Progenitor cell of endocrine pancreas (in vitro differentiated cells): ENCODE results near the gene RAPGEF2. TPM values are rescaled to one million over a fixed set of nuclear protein-coding genes. Genes with fewer than 3 reads are reported as not detected.

Experiments used
- DNase-seq: peaks from one replicate; pipeline ENCODE4 v3.0.0; 2021; ENCODE audit warnings: low spot score; ENCODE audit not compliant: unreplicated experiment
- H3K27ac Mint-ChIP-seq: 2 replicates; pipeline ENCODE4 v1.8.0; 2021; ENCODE audit warnings: mild to moderate bottlenecking, moderate library complexity, mixed read lengths
- H3K27me3 Mint-ChIP-seq: 2 replicates; pipeline ENCODE4 v1.8.0; 2021; ENCODE audit warnings: mixed read lengths
- H3K36me3 Mint-ChIP-seq: 2 replicates; pipeline ENCODE4 v1.8.0; 2022; ENCODE audit warnings: mixed read lengths; ENCODE audit not compliant: insufficient read depth
- H3K4me1 Mint-ChIP-seq: 2 replicates; pipeline ENCODE4 v1.8.0; 2021; ENCODE audit warnings: low read depth, mixed read lengths
- H3K4me3 Mint-ChIP-seq: 2 replicates; pipeline ENCODE4 v1.8.0; 2021; ENCODE audit warnings: low read depth, mild to moderate bottlenecking, moderate library complexity, mixed read lengths
- H3K9me3 Mint-ChIP-seq: 2 replicates; pipeline ENCODE4 v1.8.0; 2021; ENCODE audit warnings: low read depth, mixed read lengths
- total RNA-seq: library from RNA; stranded (reverse); gene quantifications from 2 replicates; pipeline ENCODE4 v1.2.1, GENCODE V29; 2021
- TF ChIP-seq, protein P1 (sequence below): fragments of 200-600 bp; sonication (generic); IDR thresholded peaks from one replicate; pipeline ENCODE4 v1.5.0; 2021; ENCODE audit warnings: antibody characterized with exemption, mild to moderate bottlenecking; ENCODE audit not compliant: unreplicated experiment

The RAPGEF2 gene
- total RNA-seq, 1 donor from 2014 or later: 68.9 TPM

DNA sequence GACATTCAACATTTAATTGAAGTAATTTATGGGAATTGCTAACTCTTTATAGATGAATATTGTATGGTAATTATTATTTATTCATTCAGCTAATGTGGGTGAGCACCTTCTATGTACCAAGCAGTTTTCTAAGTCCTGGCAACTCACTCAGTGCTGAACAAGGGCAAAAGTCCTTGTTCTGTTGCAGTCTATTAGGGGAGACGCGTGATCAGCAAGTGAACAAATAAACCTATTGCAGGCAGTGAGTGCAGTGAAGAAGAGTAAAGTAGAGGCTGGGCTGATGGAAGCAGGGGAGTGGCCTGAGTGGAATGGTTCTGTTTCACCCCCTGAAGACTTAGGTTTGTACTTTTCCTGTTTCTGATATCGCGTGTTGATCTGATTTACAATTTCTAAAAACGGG lies 214.3 kb downstream of the RAPGEF2 start:
- Mint-ChIP-seq H3K27me3 (no peaks in the 10 kb centered on the region), H3K4me1 (peaks cover 4% of the 10 kb centered on the region), H3K36me3 (peaks cover 22% of the 10 kb centered on the region)

DNA sequence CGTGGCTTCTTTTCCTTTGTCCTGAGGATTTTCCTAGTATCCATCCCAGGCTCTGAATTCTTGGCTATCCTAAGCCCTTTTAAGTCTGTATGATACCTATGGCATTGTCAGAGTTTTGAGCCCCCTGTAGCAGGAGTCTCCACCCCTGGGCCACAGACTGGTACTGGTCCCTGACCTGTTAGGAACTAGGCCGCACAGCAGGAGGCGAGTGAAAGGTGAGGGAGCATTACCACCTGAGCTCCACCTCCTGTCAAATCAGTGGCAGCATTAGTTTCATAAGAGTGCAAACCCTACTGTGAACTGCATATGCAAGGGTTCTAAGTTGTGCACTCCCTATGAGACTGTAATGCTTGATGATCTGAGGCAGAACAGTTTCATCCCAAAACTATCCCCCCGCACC lies 216.1 kb downstream of the RAPGEF2 start:
- Mint-ChIP-seq H3K9me3 (peaks cover 5% of the 10 kb centered on the region), H3K4me3 (no peak overlapping the region), H3K27ac (no peak overlapping the region), H3K27me3 (no peaks in the 10 kb centered on the region), H3K4me1 (peaks cover 2% of the 10 kb centered on the region), H3K36me3 (peaks cover 32% of the 10 kb centered on the region)
- no peak for DNase-seq
- TF ChIP-seq, protein P1, sequence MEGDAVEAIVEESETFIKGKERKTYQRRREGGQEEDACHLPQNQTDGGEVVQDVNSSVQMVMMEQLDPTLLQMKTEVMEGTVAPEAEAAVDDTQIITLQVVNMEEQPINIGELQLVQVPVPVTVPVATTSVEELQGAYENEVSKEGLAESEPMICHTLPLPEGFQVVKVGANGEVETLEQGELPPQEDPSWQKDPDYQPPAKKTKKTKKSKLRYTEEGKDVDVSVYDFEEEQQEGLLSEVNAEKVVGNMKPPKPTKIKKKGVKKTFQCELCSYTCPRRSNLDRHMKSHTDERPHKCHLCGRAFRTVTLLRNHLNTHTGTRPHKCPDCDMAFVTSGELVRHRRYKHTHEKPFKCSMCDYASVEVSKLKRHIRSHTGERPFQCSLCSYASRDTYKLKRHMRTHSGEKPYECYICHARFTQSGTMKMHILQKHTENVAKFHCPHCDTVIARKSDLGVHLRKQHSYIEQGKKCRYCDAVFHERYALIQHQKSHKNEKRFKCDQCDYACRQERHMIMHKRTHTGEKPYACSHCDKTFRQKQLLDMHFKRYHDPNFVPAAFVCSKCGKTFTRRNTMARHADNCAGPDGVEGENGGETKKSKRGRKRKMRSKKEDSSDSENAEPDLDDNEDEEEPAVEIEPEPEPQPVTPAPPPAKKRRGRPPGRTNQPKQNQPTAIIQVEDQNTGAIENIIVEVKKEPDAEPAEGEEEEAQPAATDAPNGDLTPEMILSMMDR: no peak

More for the DNA sequence above, 214.3 kb downstream of the RAPGEF2 start:
- no peak for DNase-seq
- H3K9me3 Mint-ChIP-seq: peaks cover 3% of the 10 kb centered on the region
- H3K4me3 Mint-ChIP-seq: no peak overlapping the region
- TF ChIP-seq, protein P1: no peak
- H3K27ac Mint-ChIP-seq: no peak overlapping the region

DNA sequence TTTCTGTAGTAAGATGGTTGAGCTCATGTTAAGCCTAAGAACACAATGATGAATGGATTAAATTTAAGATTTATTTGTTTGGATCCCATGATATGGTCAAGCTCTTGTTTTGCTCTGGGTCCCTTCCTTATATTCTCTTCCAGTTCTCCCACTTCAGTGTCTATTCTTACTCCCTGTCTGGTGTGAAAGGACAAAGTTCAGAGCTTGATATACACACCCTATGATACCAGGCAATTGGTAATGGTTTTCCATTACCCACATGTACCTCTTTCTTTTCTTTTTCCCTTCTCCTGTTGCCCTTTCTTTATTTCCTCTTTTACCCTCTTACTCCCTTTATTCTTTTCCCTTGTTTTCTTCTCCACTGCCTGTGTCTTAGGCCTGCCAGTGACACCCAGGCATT lies 223.6 kb downstream of the RAPGEF2 start:
- H3K9me3 Mint-ChIP-seq: peaks cover 3% of the 10 kb centered on the region

DNA sequence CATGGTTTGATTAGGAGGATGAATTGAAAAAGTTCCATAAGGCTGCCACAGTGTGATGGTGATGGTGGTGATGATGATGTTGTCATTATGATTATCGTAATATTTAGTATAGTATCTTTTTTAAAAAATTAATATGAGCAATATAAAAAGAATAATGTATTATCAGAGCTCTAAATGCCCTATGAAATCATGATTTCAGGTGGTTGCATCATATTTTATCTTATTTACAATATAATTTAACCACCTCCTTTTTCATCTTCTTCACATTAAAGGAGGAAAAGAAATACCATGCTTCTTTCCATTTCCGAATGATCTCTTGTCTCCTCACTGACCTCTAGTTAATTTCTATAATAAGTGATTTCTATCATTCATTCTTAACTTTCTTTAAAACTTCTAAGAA lies 225.9 kb downstream of the RAPGEF2 start:
- no peaks in the 10 kb centered on the region for H3K4me1 Mint-ChIP-seq
- no peaks in the 10 kb centered on the region for H3K9me3 Mint-ChIP-seq
- peaks cover 14% of the 10 kb centered on the region for H3K36me3 Mint-ChIP-seq
- H3K4me3 Mint-ChIP-seq: no peak overlapping the region
- no peak overlapping the region for H3K27ac Mint-ChIP-seq
- H3K27me3 Mint-ChIP-seq: no peaks in the 10 kb centered on the region
- DNase-seq: no peak
- TF ChIP-seq, protein P1: no peak

More for the DNA sequence above, 223.6 kb downstream of the RAPGEF2 start:
- no peaks in the 10 kb centered on the region for H3K4me1 Mint-ChIP-seq
- no peaks in the 10 kb centered on the region for H3K27me3 Mint-ChIP-seq
- DNase-seq: no peak
- TF ChIP-seq, protein P1: no peak
- no peak overlapping the region for H3K4me3 Mint-ChIP-seq
- peak overlapping the region; percentile 72 for H3K27ac Mint-ChIP-seq
- peaks cover 16% of the 10 kb centered on the region for H3K36me3 Mint-ChIP-seq

DNA sequence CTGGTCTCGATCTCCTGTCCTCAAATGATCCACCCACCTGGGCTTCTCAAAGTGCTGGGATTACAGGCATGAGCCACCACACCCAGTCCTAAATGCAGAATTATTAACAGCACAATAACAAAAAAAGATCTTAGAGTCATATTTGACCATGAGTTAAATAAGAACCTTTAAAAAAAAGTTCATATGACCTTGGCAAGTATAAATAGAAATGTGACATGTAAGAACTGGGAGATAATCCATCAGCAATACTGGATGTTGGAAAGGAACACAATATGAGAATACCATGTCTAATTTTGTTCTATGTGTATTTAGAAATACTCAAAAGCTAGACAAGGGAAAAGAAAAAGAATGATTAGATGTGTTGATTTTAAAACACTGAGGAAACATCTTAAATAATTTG lies 231.6 kb downstream of the RAPGEF2 start:
- Mint-ChIP-seq H3K27ac (no peak overlapping the region), H3K4me3 (no peak overlapping the region), H3K9me3 (peaks cover 5% of the 10 kb centered on the region), H3K4me1 (peaks cover 8% of the 10 kb centered on the region), H3K27me3 (no peaks in the 10 kb centered on the region), H3K36me3 (peaks cover 30% of the 10 kb centered on the region)
- TF ChIP-seq, protein P1: no peak
- DNase-seq: no peak
